Measurements from ENCODE around the gene RAB6A.

- TF ChIP-seq EZH2 (IDR thresholded peaks at IDR 0.05; ENCODE audit: low read depth) (no peak), CTCF (conservative IDR thresholded peaks at IDR 0.05) (no peak)
Observed at GRCh38 chr11:73715541-73715940, 45.3 kb downstream of the RAB6A start.
